ENCODE results near the gene IQSEC1. TPM values are rescaled to one million over a fixed set of nuclear protein-coding genes. Genes with fewer than 3 reads are reported as not detected.

IQSEC1 gene
- total RNA-seq, 3 donors from 2014 or later: 17.1 to 24.8 (median 19.4) TPM

- Mint-ChIP-seq H3K4me3 (no peak overlapping the region), H3K27me3 (ENCODE audit: low read depth) (peaks cover 16% of the 10 kb centered on the region), H3K4me1 (ENCODE audit: low read depth) (no peaks in the 10 kb centered on the region), H3K36me3 (ENCODE audit: insufficient read depth) (no peaks in the 10 kb centered on the region), H3K9me3 (no peaks in the 10 kb centered on the region)
- no peak for DNase-seq
- no peak for ATAC-seq
Measured at GRCh38 chr3:13098192-13098988, 25.2 kb upstream of the IQSEC1 start.

DNA sequence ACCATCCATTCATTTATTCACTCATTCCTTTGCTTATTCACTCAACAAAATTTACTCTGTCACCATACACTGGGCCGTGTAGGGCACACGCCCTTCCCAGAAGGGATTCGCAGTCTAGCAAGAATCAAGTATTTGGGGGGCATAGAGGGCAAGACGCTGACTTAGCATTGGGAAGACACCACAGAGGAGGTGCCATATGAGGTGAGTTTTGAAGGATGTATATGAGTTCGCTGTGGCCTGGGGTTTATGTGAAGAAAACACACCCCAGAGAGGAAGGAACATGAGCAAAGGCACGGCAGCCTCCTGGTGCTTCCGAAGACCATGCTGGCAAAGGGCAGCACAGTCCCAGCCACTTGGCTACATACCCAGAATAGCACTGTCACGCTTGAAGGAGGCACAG lies 23.1 kb upstream of the IQSEC1 start:
- no peak for ATAC-seq
- DNase-seq: no peak
- Mint-ChIP-seq H3K9me3 (no peaks in the 10 kb centered on the region), H3K27me3 (ENCODE audit: low read depth) (peaks cover 16% of the 10 kb centered on the region), H3K4me3 (no peak overlapping the region), H3K4me1 (ENCODE audit: low read depth) (peaks cover 4% of the 10 kb centered on the region), H3K36me3 (ENCODE audit: insufficient read depth) (no peaks in the 10 kb centered on the region)

GRCh38 chr3:13095408-13095937 lies 22.2 kb upstream of the IQSEC1 start:
- ATAC-seq: no peak
- Mint-ChIP-seq H3K36me3 (ENCODE audit: insufficient read depth) (no peaks in the 10 kb centered on the region), H3K4me3 (no peak overlapping the region), H3K9me3 (no peaks in the 10 kb centered on the region), H3K4me1 (ENCODE audit: low read depth) (peaks cover 4% of the 10 kb centered on the region), H3K27me3 (ENCODE audit: low read depth) (peaks cover 16% of the 10 kb centered on the region)
- DNase-seq: no peak

- peaks cover 16% of the 10 kb centered on the region for H3K27me3 Mint-ChIP-seq (ENCODE audit: low read depth)
- ATAC-seq (no peak), DNase-seq (no peak)
- H3K4me3 Mint-ChIP-seq: no peak overlapping the region
- no peaks in the 10 kb centered on the region for H3K36me3 Mint-ChIP-seq (ENCODE audit: insufficient read depth)
- no peaks in the 10 kb centered on the region for H3K9me3 Mint-ChIP-seq
- H3K4me1 Mint-ChIP-seq (ENCODE audit: low read depth): peaks cover 4% of the 10 kb centered on the region
Measured at GRCh38 chr3:13093687-13094086, 20.5 kb upstream of the IQSEC1 start.

- peaks cover 6% of the 10 kb centered on the region for H3K4me1 Mint-ChIP-seq (ENCODE audit: low read depth)
- H3K27me3 Mint-ChIP-seq (ENCODE audit: low read depth): peaks cover 17% of the 10 kb centered on the region
- H3K9me3 Mint-ChIP-seq: no peaks in the 10 kb centered on the region
- ATAC-seq: no peak
- no peaks in the 10 kb centered on the region for H3K36me3 Mint-ChIP-seq (ENCODE audit: insufficient read depth)
- no peak overlapping the region for H3K4me3 Mint-ChIP-seq
- DNase-seq: no peak
Measured at GRCh38 chr3:13092621-13093617, 19.7 kb upstream of the IQSEC1 start.

DNA sequence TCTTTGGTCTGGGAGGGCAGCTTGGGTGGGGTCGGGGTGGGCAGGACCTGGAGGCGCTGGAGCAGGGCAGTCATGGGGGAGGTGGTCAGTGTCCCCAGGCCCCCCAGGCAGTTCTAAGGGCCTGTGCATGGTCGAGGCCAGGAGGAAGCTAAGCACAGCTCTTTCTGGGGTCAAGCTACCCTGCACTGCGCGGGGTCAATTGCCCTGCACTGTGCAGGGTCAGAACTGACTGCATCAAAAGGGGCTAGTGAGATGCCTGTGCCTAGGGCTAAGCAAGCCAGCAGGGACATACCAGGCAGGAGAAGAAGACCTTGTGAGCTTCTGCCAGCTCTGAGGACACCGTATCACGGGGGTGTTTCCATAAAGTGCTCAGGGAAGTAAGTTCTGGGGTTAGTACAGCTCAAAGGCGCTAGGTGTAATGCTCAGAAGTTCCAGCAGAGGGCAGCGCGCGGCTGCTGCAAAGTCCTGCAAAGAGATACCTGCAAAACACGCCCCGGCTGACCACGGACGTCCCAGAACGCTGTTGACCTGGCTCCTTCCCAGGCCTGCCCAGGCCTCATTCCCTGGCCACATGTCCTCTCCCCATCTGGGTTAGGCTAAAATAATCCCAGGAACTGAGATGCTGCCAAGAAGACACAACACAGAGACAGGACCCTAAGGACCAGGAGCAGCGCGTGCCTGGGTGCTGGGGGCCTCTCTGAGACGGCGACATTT lies 18.8 kb upstream of the IQSEC1 start:
- Mint-ChIP-seq H3K4me1 (ENCODE audit: low read depth) (peaks cover 8% of the 10 kb centered on the region), H3K36me3 (ENCODE audit: insufficient read depth) (no peaks in the 10 kb centered on the region), H3K4me3 (no peak overlapping the region), H3K9me3 (no peaks in the 10 kb centered on the region), H3K27me3 (ENCODE audit: low read depth) (peaks cover 17% of the 10 kb centered on the region)
- peak; percentile 84 to 85 for ATAC-seq
- DNase-seq: peak; percentile 77

DNA sequence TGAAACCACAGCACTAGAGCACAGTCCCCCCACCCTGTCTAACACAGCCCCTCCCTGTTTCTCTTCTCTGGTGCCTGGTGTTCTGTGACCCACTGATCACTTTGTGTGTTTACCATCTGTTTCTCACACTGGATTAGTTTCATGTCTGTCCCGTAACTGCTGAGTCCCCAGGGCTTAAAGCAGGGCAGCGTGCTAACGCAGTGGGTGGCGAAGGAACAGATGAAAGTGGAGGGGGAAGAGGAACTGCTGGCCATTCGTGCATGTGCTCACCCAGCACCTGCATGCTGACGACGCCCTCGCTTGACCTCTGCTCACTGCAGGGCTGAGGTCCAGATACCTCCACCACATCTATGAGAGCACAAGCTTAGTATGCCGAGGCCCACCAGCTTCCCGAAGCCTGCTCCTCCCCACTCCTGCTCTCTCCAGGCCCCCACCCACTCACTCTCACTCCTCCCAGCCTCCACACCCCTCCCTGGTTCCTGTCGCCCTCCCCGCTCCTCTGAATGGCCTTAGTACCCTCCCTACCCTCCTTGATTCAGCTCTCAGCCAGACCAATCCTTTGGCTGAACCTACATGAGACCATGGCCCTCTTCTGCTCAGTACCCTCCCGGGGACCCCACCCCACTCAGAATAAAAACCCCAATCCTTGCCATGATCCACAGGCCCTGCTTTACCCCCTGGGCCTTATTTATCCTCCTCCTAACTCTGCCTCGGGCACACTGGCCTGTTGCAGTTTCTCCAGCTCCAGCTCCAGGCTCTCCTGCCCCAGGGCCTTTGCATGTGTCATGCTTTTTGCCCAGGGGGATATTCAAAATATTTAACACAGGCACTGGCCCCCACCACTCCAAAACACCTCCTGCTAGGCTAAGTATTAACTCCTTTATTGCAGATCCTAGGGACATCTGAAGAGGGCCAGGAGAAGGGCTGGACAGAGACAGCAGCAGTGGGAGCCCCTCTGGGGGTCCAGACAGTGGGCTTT lies 15.1 kb upstream of the IQSEC1 start:
- Mint-ChIP-seq H3K36me3 (ENCODE audit: insufficient read depth) (no peaks in the 10 kb centered on the region), H3K4me3 (no peak overlapping the region), H3K27me3 (ENCODE audit: low read depth) (peaks cover 2% of the 10 kb centered on the region), H3K9me3 (no peaks in the 10 kb centered on the region), H3K4me1 (ENCODE audit: low read depth) (peaks cover 14% of the 10 kb centered on the region)
- DNase-seq (no peak), ATAC-seq (no peak)

DNA sequence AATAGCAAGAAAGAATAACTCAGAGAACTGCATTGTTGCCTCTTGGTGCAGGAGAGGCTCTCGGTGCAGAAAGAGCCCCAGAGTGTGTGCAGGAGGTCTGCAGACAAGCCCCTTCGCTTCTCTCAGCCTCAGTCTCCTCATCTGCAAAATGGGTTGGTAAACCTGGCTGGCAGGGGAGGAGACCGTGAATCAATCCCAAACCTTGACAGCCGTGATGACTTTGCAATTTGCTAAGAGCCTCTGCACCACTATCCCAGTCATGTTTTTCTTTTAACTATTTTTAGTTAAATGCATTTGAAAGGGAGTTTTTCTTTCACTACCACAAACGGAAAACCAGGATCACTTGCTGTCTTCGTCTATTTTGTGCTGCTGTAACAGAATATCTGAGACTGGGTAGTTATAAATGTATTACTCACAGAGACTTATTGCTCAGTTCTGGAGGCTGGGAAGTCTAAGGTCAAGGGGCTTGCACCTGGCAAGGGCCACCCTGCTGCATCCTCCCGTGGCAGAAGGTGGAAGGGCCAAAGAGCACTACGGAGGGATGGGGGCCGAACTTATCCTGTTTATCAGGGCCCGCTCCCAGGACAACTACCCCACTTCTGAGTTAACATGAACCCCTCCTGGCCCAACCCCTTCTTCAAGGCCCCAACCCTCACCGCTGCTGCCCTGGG lies 14.2 kb upstream of the IQSEC1 start:
- no peak for DNase-seq
- Mint-ChIP-seq H3K4me1 (ENCODE audit: low read depth) (peaks cover 15% of the 10 kb centered on the region), H3K36me3 (ENCODE audit: insufficient read depth) (no peaks in the 10 kb centered on the region), H3K4me3 (no peak overlapping the region), H3K27me3 (ENCODE audit: low read depth) (peaks cover 2% of the 10 kb centered on the region), H3K9me3 (no peaks in the 10 kb centered on the region)
- no peak for ATAC-seq

DNA sequence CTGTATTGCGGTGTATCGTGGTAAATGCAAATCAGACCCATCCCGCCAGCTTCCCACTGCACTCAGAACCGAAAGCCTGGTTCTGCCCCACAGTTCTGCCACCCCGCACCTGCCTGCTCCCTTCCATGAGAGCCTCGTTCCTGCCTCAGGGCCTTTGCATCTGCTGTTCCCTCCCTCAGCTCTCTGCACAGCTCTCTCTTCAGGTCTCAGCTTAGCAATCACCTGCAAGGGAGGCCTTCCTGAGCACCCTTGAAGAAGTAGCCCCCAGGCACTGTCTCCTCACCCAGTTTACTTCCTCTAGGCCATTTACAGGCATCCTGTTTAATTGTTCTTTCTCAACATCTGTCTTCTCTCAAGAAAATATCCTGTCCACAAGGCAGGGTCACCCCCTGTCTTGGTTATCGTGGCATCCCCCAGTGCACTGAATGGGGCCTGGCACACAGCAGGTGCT lies 13.3 kb upstream of the IQSEC1 start:
- DNase-seq (no peak), ATAC-seq (no peak)
- Mint-ChIP-seq H3K36me3 (ENCODE audit: insufficient read depth) (no peaks in the 10 kb centered on the region), H3K9me3 (no peaks in the 10 kb centered on the region), H3K4me1 (ENCODE audit: low read depth) (peaks cover 11% of the 10 kb centered on the region), H3K4me3 (no peak overlapping the region), H3K27me3 (ENCODE audit: low read depth) (peaks cover 2% of the 10 kb centered on the region)

- Mint-ChIP-seq H3K36me3 (ENCODE audit: insufficient read depth) (no peaks in the 10 kb centered on the region), H3K27me3 (ENCODE audit: low read depth) (peaks cover 2% of the 10 kb centered on the region), H3K4me1 (ENCODE audit: low read depth) (peaks cover 11% of the 10 kb centered on the region), H3K4me3 (no peak overlapping the region), H3K9me3 (no peaks in the 10 kb centered on the region)
- DNase-seq: no peak
- no peak for ATAC-seq
Measured at GRCh38 chr3:13085846-13086179, 12.6 kb upstream of the IQSEC1 start.

- DNase-seq (no peak), ATAC-seq (no peak)
- peaks cover 2% of the 10 kb centered on the region for H3K27me3 Mint-ChIP-seq (ENCODE audit: low read depth)
- H3K4me1 Mint-ChIP-seq (ENCODE audit: low read depth): peaks cover 11% of the 10 kb centered on the region
- H3K36me3 Mint-ChIP-seq (ENCODE audit: insufficient read depth): no peaks in the 10 kb centered on the region
- no peak overlapping the region for H3K4me3 Mint-ChIP-seq
- H3K9me3 Mint-ChIP-seq: no peaks in the 10 kb centered on the region
Measured at GRCh38 chr3:13085081-13085845, 12.0 kb upstream of the IQSEC1 start.

GRCh38 chr3:13083898-13084297 lies 10.7 kb upstream of the IQSEC1 start:
- no peak overlapping the region for H3K4me3 Mint-ChIP-seq

More at GRCh38 chr3:13083898-13084297, 10.7 kb upstream of the IQSEC1 start:
- Mint-ChIP-seq H3K4me1 (ENCODE audit: low read depth) (peaks cover 11% of the 10 kb centered on the region), H3K27me3 (ENCODE audit: low read depth) (peaks cover 2% of the 10 kb centered on the region), H3K36me3 (ENCODE audit: insufficient read depth) (no peaks in the 10 kb centered on the region), H3K9me3 (no peaks in the 10 kb centered on the region)
- no peak for DNase-seq
- no peak for ATAC-seq
